ENCODE measurements around the gene GBA3. TPM values are rescaled to one million over a fixed set of nuclear protein-coding genes. Genes with fewer than 3 reads are reported as not detected.

Gene GBA3
- not detected in 2 replicates for total RNA-seq

GRCh38 chr4:22692736-22693135 is at the start of gene GBA3:
Gene GBA3 (plus strand): TSS chr4:22692937.

Other genes starting within 250 kb of the GBA3 start
- 18.9 and 21.9 TPM in 2 replicates for gene ADGRA3, start 176.9 kb upstream of the GBA3 start, total RNA-seq

All from smooth muscle cell of bladder (primary cell).